ENCODE measurements around the gene PCDHGB2.
A peak's percentile ranks its signal among the peaks of the same experiment; 100 is the strongest.
"Not testable (repeated sequence)": the region's sequence is repeated elsewhere in the genome, so short reads cannot be mapped to it uniquely, and the experiment has no call there.

The PCDHGB2 gene

DNA sequence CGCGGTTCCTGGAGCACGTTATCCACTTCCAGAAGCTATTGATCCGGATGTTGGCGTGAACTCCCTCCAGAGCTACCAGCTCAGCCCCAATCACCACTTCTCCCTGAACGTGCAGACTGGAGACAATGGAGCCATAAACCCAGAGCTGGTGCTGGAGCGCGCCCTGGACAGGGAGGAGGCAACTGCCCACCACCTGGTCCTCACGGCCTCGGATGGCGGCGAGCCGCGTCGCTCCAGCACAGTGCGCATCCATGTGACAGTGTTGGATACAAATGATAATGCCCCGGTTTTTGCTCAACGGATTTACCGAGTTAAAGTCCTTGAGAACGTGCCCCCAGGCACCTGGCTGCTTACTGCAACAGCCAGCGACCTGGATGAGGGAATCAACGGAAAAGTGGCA, 43.6 kb downstream of the PCDHGB2 start:
- Mint-ChIP-seq H3K9me3 (peaks cover 92% of the 10 kb centered on the region), H3K27ac (no peak overlapping the region), H3K36me3 (ENCODE audit: low read depth) (peaks cover 77% of the 10 kb centered on the region), H3K4me1 (peaks cover 4% of the 10 kb centered on the region), H3K27me3 (ENCODE audit: low read depth, poor library complexity) (peaks cover 5% of the 10 kb centered on the region), H3K4me3 (no peak overlapping the region)
- no peak for DNase-seq
- TF ChIP-seq, protein P1, sequence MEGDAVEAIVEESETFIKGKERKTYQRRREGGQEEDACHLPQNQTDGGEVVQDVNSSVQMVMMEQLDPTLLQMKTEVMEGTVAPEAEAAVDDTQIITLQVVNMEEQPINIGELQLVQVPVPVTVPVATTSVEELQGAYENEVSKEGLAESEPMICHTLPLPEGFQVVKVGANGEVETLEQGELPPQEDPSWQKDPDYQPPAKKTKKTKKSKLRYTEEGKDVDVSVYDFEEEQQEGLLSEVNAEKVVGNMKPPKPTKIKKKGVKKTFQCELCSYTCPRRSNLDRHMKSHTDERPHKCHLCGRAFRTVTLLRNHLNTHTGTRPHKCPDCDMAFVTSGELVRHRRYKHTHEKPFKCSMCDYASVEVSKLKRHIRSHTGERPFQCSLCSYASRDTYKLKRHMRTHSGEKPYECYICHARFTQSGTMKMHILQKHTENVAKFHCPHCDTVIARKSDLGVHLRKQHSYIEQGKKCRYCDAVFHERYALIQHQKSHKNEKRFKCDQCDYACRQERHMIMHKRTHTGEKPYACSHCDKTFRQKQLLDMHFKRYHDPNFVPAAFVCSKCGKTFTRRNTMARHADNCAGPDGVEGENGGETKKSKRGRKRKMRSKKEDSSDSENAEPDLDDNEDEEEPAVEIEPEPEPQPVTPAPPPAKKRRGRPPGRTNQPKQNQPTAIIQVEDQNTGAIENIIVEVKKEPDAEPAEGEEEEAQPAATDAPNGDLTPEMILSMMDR (IDR thresholded peaks at IDR 0.05), result no peak

DNA sequence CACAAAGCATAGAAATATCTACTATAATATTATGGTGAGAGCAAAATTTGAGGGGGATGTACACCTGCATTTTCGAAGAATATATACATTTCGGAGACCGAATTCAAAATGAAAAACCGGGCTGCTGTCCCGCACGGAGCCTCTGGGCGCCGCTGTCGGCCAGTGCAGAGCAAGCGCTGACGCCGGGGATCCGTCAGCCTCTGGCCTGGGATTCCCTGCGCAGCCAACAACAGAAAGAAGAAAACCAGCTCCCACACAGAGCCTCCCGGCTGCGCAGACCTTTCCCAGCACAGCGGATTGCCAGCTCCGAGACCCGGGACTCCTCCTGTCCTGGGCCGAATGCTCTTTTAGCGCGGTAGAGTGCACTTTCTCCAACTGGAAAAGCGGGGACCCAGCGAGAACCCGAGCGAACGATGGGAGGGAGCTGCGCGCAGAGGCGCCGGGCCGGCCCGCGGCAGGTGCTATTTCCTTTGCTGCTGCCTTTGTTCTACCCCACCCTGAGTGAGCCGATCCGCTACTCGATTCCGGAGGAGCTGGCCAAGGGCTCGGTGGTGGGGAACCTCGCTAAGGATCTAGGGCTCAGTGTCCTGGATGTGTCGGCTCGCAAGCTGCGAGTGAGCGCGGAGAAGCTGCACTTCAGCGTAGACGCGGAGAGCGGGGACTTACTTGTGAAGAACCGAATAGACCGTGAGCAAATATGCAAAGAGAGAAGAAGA, 48.2 kb downstream of the PCDHGB2 start, which contains the start of gene PCDHGB6:
Gene PCDHGB6, plus strand, starts transcription at position 232 of the 716 bp plus-strand sequence. Its CDS starts 182 bp downstream, at position 414.
- Mint-ChIP-seq H3K4me1 (peaks cover 18% of the 10 kb centered on the region), H3K27ac (peak within 1 kb of the TSS; percentile 95), H3K9me3 (peaks cover 98% of the 10 kb centered on the region), H3K4me3 (peak within 1 kb of the TSS; percentile 97), H3K36me3 (ENCODE audit: low read depth) (peaks cover 88% of the 10 kb centered on the region)
- TF ChIP-seq, protein P1 (IDR thresholded peaks at IDR 0.05), result peak; percentile 86
- DNase-seq, result peak; percentile 87
- not testable (repeated sequence) for H3K27me3 Mint-ChIP-seq (ENCODE audit: low read depth, poor library complexity)

DNA sequence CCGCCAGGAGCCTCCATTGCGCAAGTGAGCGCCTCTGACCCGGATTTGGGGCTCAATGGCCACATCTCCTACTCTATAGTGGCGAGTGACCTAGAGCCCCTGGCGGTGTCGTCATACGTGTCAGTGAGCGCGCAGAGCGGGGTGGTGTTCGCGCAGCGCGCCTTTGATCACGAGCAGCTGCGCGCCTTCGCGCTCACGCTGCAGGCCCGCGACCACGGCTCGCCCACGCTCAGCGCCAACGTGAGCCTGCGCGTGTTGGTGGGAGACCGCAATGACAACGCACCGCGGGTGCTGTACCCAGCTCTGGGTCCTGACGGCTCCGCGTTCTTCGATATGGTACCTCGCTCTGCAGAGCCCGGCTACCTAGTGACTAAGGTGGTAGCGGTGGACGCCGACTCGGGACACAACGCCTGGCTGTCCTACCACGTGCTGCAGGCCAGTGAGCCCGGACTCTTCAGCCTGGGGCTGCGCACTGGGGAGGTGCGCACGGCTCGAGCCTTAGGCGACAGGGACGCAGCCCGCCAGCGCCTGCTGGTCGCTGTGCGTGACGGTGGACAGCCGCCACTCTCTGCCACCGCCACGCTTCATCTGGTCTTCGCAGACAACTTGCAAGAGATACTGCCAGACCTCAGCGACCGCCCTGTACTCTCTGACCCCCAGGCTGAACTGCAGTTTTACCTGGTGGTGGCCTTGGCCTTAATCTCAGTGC, 50.0 kb downstream of the PCDHGB2 start:
- Mint-ChIP-seq H3K4me1 (peaks cover 23% of the 10 kb centered on the region), H3K27ac (no peak overlapping the region), H3K27me3 (ENCODE audit: low read depth, poor library complexity) (peaks cover 23% of the 10 kb centered on the region), H3K9me3 (peaks cover 100% of the 10 kb centered on the region), H3K4me3 (peak overlapping the region; percentile 79), H3K36me3 (ENCODE audit: low read depth) (peaks cover 95% of the 10 kb centered on the region)
- TF ChIP-seq, protein P1 (IDR thresholded peaks at IDR 0.05), result no peak
- DNase-seq, result no peak

DNA sequence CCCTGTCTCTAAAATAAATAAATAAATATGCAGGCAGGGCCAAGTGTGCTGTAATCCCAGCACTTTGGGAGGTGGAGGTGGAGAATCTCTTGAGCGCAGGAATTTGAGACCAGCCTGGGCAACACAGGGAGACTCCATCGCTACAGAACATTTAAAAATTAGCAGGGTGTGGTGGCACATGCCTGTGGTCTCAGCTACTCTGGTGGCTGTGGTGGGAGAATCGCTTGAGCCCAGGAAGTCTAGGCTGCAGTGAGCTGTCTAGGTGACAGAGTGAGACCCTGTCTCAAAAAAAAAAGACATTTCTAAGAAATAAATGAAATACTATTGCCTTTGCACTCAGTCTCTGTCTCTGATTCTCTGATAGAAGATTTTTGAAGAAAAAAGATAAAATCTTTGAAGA, 51.8 kb downstream of the PCDHGB2 start:
- H3K9me3 Mint-ChIP-seq, result peaks cover 100% of the 10 kb centered on the region
- H3K4me3 Mint-ChIP-seq, result peak overlapping the region; percentile 49
- peaks cover 23% of the 10 kb centered on the region for H3K4me1 Mint-ChIP-seq
- DNase-seq, result no peak
- no peak overlapping the region for H3K27ac Mint-ChIP-seq
- TF ChIP-seq, protein P1 (IDR thresholded peaks at IDR 0.05), result no peak
- peaks cover 95% of the 10 kb centered on the region for H3K36me3 Mint-ChIP-seq (ENCODE audit: low read depth)
- peaks cover 23% of the 10 kb centered on the region for H3K27me3 Mint-ChIP-seq (ENCODE audit: low read depth, poor library complexity)

Data from nephron progenitor cell (in vitro differentiated cells).